H9 (cell line): Measurements from ENCODE around the gene GLUL. TPM values are rescaled to one million over a fixed set of nuclear protein-coding genes. Genes with fewer than 3 reads are reported as not detected.

ENCODE experiments used
- DNase-seq: peaks from one replicate; pipeline ENCODE4 v3.0.0-alpha.2; 2017
- H2AFZ ChIP-seq: one replicate; pipeline ENCODE4 v1.6.1; 2013; ENCODE audit warnings: mild to moderate bottlenecking, low read length, control low read depth, moderate library complexity
- H2AK5ac ChIP-seq: 2 replicates; pipeline ENCODE4 v1.6.1; 2013; ENCODE audit warnings: low read length, control low read depth, mixed read lengths; ENCODE audit not compliant: insufficient read length
- H2BK120ac ChIP-seq: one replicate; pipeline ENCODE4 v1.6.1; 2013; ENCODE audit warnings: low read depth, mild to moderate bottlenecking, low read length, control low read depth, inconsistent platforms; ENCODE audit not compliant: poor library complexity, severe bottlenecking
- H2BK12ac ChIP-seq: 2 replicates; pipeline ENCODE4 v1.6.1; 2013; ENCODE audit warnings: low read length, control low read depth, mixed read lengths, low read depth; ENCODE audit not compliant: insufficient read length
- H2BK15ac ChIP-seq: 2 replicates; pipeline ENCODE4 v1.6.1; 2013; ENCODE audit warnings: low read depth, low read length, control low read depth
- H2BK20ac ChIP-seq: one replicate; pipeline ENCODE4 v1.6.1; 2013; ENCODE audit warnings: low read depth, mild to moderate bottlenecking, low read length, control low read depth, inconsistent platforms; ENCODE audit not compliant: poor library complexity, severe bottlenecking
- H2BK5ac ChIP-seq: 2 replicates; pipeline ENCODE4 v1.6.1; 2013; ENCODE audit warnings: low read length, control low read depth, mixed read lengths; ENCODE audit not compliant: insufficient read length
- H3K14ac ChIP-seq: 2 replicates; pipeline ENCODE4 v1.6.1; 2013; ENCODE audit warnings: low read length, control low read depth; ENCODE audit not compliant: insufficient read depth
- H3K18ac ChIP-seq: 2 replicates; pipeline ENCODE4 v1.6.1; 2013; ENCODE audit warnings: low read depth, mild to moderate bottlenecking, mixed read lengths, low read length, control low read depth; ENCODE audit not compliant: insufficient read length
- H3K23ac ChIP-seq: 2 replicates; pipeline ENCODE4 v1.6.1; 2013; ENCODE audit warnings: low read length, control low read depth, mixed read lengths, low read depth; ENCODE audit not compliant: insufficient read length
- H3K23me2 ChIP-seq: 2 replicates; pipeline ENCODE4 v1.6.1; 2013; ENCODE audit warnings: low read depth, mild to moderate bottlenecking, mixed read lengths, low read length, control low read depth; ENCODE audit not compliant: insufficient read length, poor library complexity, severe bottlenecking
- H3K27ac ChIP-seq: 2 replicates; pipeline ENCODE4 v1.5.1; 2013; ENCODE audit warnings: low read length, control low read depth, mixed read lengths, low read depth; ENCODE audit not compliant: insufficient read length
- H3K27me3 ChIP-seq: 2 replicates; pipeline ENCODE4 v1.6.1; 2013; ENCODE audit warnings: low read length, control low read depth, inconsistent platforms; ENCODE audit not compliant: insufficient read depth
- H3K4ac ChIP-seq: 2 replicates; pipeline ENCODE4 v1.6.1; 2013; ENCODE audit warnings: low read depth, mild to moderate bottlenecking, control low read depth, inconsistent platforms, low read length, moderate library complexity
- H3K4me1 ChIP-seq: 2 replicates; pipeline ENCODE4 v1.6.1; 2013; ENCODE audit warnings: low read length, control low read depth, inconsistent platforms; ENCODE audit not compliant: insufficient read depth
- H3K4me2 ChIP-seq: 2 replicates; pipeline ENCODE4 v1.6.1; 2013; ENCODE audit warnings: low read length, control low read depth, mixed read lengths; ENCODE audit not compliant: insufficient read length, insufficient read depth
- H3K56ac ChIP-seq: 2 replicates; pipeline ENCODE4 v1.6.1; 2013; ENCODE audit warnings: low read depth, mild to moderate bottlenecking, mixed read lengths, low read length, control low read depth; ENCODE audit not compliant: insufficient read length
- H3K79me1 ChIP-seq: 2 replicates; pipeline ENCODE4 v1.6.1; 2013; ENCODE audit warnings: low read depth, mild to moderate bottlenecking, moderate library complexity, low read length, control low read depth, inconsistent platforms; ENCODE audit not compliant: insufficient read depth, poor library complexity, severe bottlenecking
- H3K79me2 ChIP-seq: 2 replicates; pipeline ENCODE4 v1.6.1; 2013; ENCODE audit warnings: low read length, control low read depth, inconsistent platforms; ENCODE audit not compliant: insufficient read depth
- H3K9ac ChIP-seq: 2 replicates; pipeline ENCODE4 v1.6.1; 2013; ENCODE audit warnings: low read length, control low read depth, mixed read lengths; ENCODE audit not compliant: insufficient read length; ENCODE audit errors: extremely low read depth
- H3K9me3 ChIP-seq: one replicate; pipeline ENCODE4 v1.6.1; 2013; ENCODE audit warnings: low read depth, low read length, inconsistent platforms; ENCODE audit not compliant: control insufficient read depth
- H3T11ph ChIP-seq: one replicate; pipeline ENCODE4 v1.6.1; 2013; ENCODE audit warnings: mild to moderate bottlenecking, low read length, control low read depth, inconsistent platforms
- H4K20me1 ChIP-seq: one replicate; pipeline ENCODE4 v1.6.1; 2013; ENCODE audit not compliant: control insufficient read depth, insufficient read length, insufficient read depth
- H4K5ac ChIP-seq: 2 replicates; pipeline ENCODE4 v1.6.1; 2013; ENCODE audit warnings: low read depth, mild to moderate bottlenecking, mixed read lengths, low read length, control low read depth; ENCODE audit not compliant: insufficient read length
- H4K8ac ChIP-seq: replicated peaks from 2 replicates; pipeline ENCODE4 v1.6.1; 2013; ENCODE audit warnings: low read length, control low read depth, mixed read lengths, low read depth; ENCODE audit not compliant: insufficient read length
- H4K91ac ChIP-seq: 2 replicates; pipeline ENCODE4 v1.6.1; 2013; ENCODE audit warnings: low read depth, mild to moderate bottlenecking, moderate library complexity, mixed read lengths, low read length, control low read depth; ENCODE audit not compliant: insufficient read length
- H3K27ac Mint-ChIP-seq, 3 experiments: 2 replicates in 2 of 3; 3 replicates in 1 of 3; pipeline ENCODE4 v1.8.0; 2020 to 2021; ENCODE audit warnings: mixed read lengths in 3 of 3, mild to moderate bottlenecking in 1 of 3, moderate library complexity in 1 of 3
- H3K27me3 Mint-ChIP-seq: 2 replicates; pipeline ENCODE4 v1.8.0; 2021; ENCODE audit warnings: low read depth, mild to moderate bottlenecking, moderate library complexity, mixed read lengths
- H3K36me3 Mint-ChIP-seq, 3 experiments: 2 replicates in 2 of 3; 3 replicates in 1 of 3; pipeline ENCODE4 v1.8.0; 2020 to 2021; ENCODE audit warnings: low read depth in 3 of 3, mixed read lengths in 3 of 3; ENCODE audit not compliant: insufficient read depth in 1 of 3
- H3K4me1 Mint-ChIP-seq, 2 experiments: 2 replicates each; pipeline ENCODE4 v1.8.0; 2020; ENCODE audit warnings: mixed read lengths in 2 of 2
- H3K4me3 Mint-ChIP-seq, 2 experiments: 2 replicates in 1 of 2; 3 replicates in 1 of 2; pipeline ENCODE4 v1.8.0; 2020 to 2021; ENCODE audit warnings: mild to moderate bottlenecking in 2 of 2, mixed read lengths in 2 of 2, moderate library complexity in 1 of 2
- H3K9me3 Mint-ChIP-seq, 2 experiments: 2 replicates in 1 of 2; 3 replicates in 1 of 2; pipeline ENCODE4 v1.8.0; 2020; ENCODE audit warnings: mild to moderate bottlenecking in 2 of 2, mixed read lengths in 2 of 2, moderate library complexity in 1 of 2
- WGBS: extraction: QIAGEN DNeasy Blood & Tissue Kit; methylation state at CpG from one replicate; pipeline ENCODE4 v1.1.7; 2013; ENCODE audit warnings: missing lambda C conversion rate, low lambda C conversion rate, mixed read lengths; ENCODE audit not compliant: insufficient read length; ENCODE audit errors: extremely low coverage; 5-methylcytosine and 5-hydroxymethylcytosine counted together
- total RNA-seq: library from RNA; stranded (reverse); gene quantifications from 2 replicates; pipeline ENCODE4 v1.2.1, GENCODE V29; 2021
- TF ChIP-seq, protein P1 (sequence below): fragments of 200-600 bp; sonication (generic); conservative IDR thresholded peaks from 3 replicates; pipeline ENCODE4 v1.8.0; 2021; ENCODE audit warnings: antibody characterized with exemption, mild to moderate bottlenecking

Gene GLUL
- total RNA-seq, 1 experiment from 2014 or later, result 332 TPM

DNA sequence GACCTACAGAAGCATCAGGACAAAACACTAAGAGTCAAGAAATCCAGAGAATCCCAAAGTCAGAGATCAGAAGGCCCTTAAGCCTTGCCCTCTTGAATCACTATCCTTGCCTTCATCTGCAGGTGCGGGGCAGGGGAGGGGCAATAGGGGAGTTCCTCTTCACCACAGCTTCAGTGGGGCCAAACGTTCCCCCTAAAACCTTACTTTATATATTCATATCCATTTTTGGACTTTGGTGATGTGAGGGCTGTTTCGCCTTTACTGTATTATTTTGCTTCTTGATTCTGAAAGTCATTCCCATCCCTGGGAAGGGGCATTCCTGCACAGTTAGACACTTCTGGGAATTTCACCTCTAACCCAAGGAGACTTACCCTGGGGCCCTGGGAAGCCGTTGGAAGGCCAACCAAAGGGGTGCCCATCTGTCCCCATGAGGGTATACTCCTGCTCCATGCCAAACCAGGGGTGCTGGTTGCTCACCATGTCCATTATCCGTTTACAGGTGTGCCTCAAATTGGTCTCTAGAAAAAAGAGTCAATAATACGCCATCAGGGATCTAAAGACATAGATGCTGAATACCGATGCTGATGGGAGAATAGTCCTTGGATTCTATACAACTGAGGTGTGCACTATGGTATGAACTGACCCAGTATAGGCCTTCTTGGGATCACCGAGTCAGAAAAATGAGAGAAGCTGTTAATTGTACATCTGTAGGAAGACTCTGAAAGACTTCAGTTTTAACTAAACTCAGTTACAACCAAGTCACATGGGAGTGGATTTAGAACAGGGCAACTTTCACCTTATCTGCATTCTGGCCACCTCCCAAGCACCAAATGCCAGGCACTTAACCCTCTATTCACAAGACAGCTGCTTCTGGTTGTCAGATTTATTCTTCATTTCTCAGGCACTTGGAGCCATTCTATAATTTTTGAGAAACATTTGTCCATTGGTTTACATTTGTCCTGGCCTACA is 5.4 kb downstream of the GLUL start:
- H3K23me2 ChIP-seq, result peaks cover 9% of the 10 kb centered on the region
- no peak overlapping the region for H3T11ph ChIP-seq
- H3K9ac ChIP-seq, result no peak overlapping the region
- no peak overlapping the region for H3K27ac ChIP-seq
- no peaks in the 10 kb centered on the region for H3K27me3 ChIP-seq
- no peak overlapping the region for H2BK12ac ChIP-seq
- no peak overlapping the region for H4K5ac ChIP-seq
- H3K4me2 ChIP-seq, result no peak overlapping the region
- Mint-ChIP-seq H3K9me3 (peaks cover 9 to 11% of the 10 kb centered on the region in 2 experiments; a peak in 4 of 5 replicates), H3K27me3 (peaks cover 2% of the 10 kb centered on the region; the same call in 1 of the 2 replicates), H3K27ac (no peak overlapping the region; a peak in 1 of 7 replicates), H3K36me3 (peaks cover 76 to 98% (median 96%) of the 10 kb centered on the region in 3 experiments), H3K4me1 (peaks cover 10 to 28% of the 10 kb centered on the region in 2 experiments), H3K4me3 (no peak overlapping the region)
- H3K4ac ChIP-seq, result no peak overlapping the region
- H3K9me3 ChIP-seq, result no peaks in the 10 kb centered on the region
- no peak overlapping the region for H2BK20ac ChIP-seq
- H3K79me2 ChIP-seq, result peaks cover 26% of the 10 kb centered on the region; the same call in 1 of the 2 replicates
- peaks cover 5% of the 10 kb centered on the region for H3K79me1 ChIP-seq
- no peak overlapping the region for H4K91ac ChIP-seq
- no peaks in the 10 kb centered on the region for H3K4me1 ChIP-seq
- H3K23ac ChIP-seq, result no peak overlapping the region
- no peak overlapping the region for H2AK5ac ChIP-seq
- TF ChIP-seq, protein P1, sequence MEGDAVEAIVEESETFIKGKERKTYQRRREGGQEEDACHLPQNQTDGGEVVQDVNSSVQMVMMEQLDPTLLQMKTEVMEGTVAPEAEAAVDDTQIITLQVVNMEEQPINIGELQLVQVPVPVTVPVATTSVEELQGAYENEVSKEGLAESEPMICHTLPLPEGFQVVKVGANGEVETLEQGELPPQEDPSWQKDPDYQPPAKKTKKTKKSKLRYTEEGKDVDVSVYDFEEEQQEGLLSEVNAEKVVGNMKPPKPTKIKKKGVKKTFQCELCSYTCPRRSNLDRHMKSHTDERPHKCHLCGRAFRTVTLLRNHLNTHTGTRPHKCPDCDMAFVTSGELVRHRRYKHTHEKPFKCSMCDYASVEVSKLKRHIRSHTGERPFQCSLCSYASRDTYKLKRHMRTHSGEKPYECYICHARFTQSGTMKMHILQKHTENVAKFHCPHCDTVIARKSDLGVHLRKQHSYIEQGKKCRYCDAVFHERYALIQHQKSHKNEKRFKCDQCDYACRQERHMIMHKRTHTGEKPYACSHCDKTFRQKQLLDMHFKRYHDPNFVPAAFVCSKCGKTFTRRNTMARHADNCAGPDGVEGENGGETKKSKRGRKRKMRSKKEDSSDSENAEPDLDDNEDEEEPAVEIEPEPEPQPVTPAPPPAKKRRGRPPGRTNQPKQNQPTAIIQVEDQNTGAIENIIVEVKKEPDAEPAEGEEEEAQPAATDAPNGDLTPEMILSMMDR, result no peak
- H3K14ac ChIP-seq, result no peak overlapping the region
- H2BK120ac ChIP-seq, result no peak overlapping the region
- WGBS, result no CpG with 5 or more reads among the region's 8 CpGs
- no peak overlapping the region for H2BK15ac ChIP-seq
- no peak overlapping the region for H3K56ac ChIP-seq
- DNase-seq, result no peak
- H4K8ac ChIP-seq, result no peak overlapping the region
- no peak overlapping the region for H2BK5ac ChIP-seq
- no peak overlapping the region for H3K18ac ChIP-seq
- H4K20me1 ChIP-seq, result no peaks in the 10 kb centered on the region
- H2AFZ ChIP-seq, result no peak overlapping the region
